Adrenal gland (tissue), 12 donors: ENCODE data around the gene C16orf96. TPM values are rescaled to one million over a fixed set of nuclear protein-coding genes. Genes with fewer than 3 reads are reported as not detected.

Source experiments
- DNase-seq, 7 donors: peaks; one replicate each; pipeline ENCODE4 v3.0.0-alpha.2; 2019 to 2020
- H3K27ac ChIP-seq, 5 donors: fragments of 200-600 bp; sonication (generic) in 4 of 5; 1 replicate in 3 of 5; 2 replicates in 2 of 5; pipeline versions ENCODE4 v1.5.1 to v1.8.0; 2016 to 2020; ENCODE audit warnings: mild to moderate bottlenecking in 1 of 5
- H3K27me3 ChIP-seq: fragments of 200-600 bp; 2 replicates; pipeline ENCODE4 v1.8.0; 2021
- H3K36me3 ChIP-seq, 2 donors: fragments of 200-600 bp; replicated peaks in 1 of 2; 1 replicate in 1 of 2; 2 replicates in 1 of 2; pipeline versions ENCODE4 v1.5.1 to v1.8.0; 2018 to 2022
- H3K4me1 ChIP-seq, 2 donors: fragments of 200-600 bp; replicated peaks in 1 of 2; 1 replicate in 1 of 2; 2 replicates in 1 of 2; pipeline versions ENCODE4 v1.5.1 to v1.8.0; 2018 to 2021
- H3K4me3 ChIP-seq, 4 donors: fragments of 200-600 bp; sonication (generic) in 3 of 4; one replicate each; pipeline ENCODE4 v1.5.1; 2016 to 2018
- H3K9me3 ChIP-seq, 3 donors: fragments of 200-600 bp; sonication (generic) in 1 of 3; replicated peaks in 1 of 3; 1 replicate in 2 of 3; 2 replicates in 1 of 3; pipeline versions ENCODE4 v1.5.1 to v1.8.0; 2016 to 2021
- CTCF ChIP-seq, 6 experiments: fragments of 450-650 bp in 4 of 6; fragments of 200-600 bp in 2 of 6; sonication (generic) in 1 of 6; IDR thresholded peaks; 1 replicate in 5 of 6; 2 replicates in 1 of 6; pipeline versions ENCODE4 v1.5.1 to v1.8.0; 2016 to 2021; ENCODE audit warnings: antibody characterized with exemption in 6 of 6, mild to moderate bottlenecking in 2 of 6, moderate library complexity in 1 of 6
- POLR2A ChIP-seq, 2 donors: fragments of 450-650 bp; IDR thresholded peaks; one replicate each; pipeline ENCODE4 v1.6.1; 2017; ENCODE audit warnings: antibody characterized with exemption in 2 of 2, mild to moderate bottlenecking in 2 of 2, moderate library complexity in 1 of 2
- WGBS, 4 donors: extraction: QIAGEN DNeasy Blood & Tissue Kit in 2 of 4; methylation state at CpG; one replicate each; pipeline versions ENCODE4 v1.1.5 to v1.1.7; 2013 to 2017; 5-methylcytosine and 5-hydroxymethylcytosine counted together
- intact Hi-C, 2 donors: fragments of 100-400 bp; cut with DNase I; formaldehyde crosslinking; loops; one replicate each; pipeline versions ENCODE4 v1.14.1 to v1.15.0; 2022 to 2023
- polyA plus RNA-seq, 3 donors: library from polyadenylated mRNA; stranded (reverse); fragments of 200-250 nt in 2 of 3; fragments of 350-450 nt in 1 of 3; fragmentation: Illumina TruSeq in 1 of 3; extraction: RNeasy Lipid Tissue Mini Kit (QIAGEN cat#74804) in 1 of 3; gene quantifications; one replicate each; pipeline ENCODE4 v1.2.3, GENCODE V29; 2013 to 2014
- small RNA-seq, 2 donors: library from RNA; depleted of rRNA; stranded (forward); fragments of <200 nt; gene quantifications; one replicate each; pipeline ENCODE3, GENCODE V24; 2016
- total RNA-seq, 9 donors: library from RNA; depleted of rRNA in 4 of 9; stranded (reverse); fragments of >200 nt in 4 of 9; fragments of 120-200 nt in 1 of 9; fragmentation: NEBNext Ultra II Directional in 1 of 9; extraction: Animal tissue kit (Norgen Biotek cat#: 25700) in 1 of 9; gene quantifications; one replicate each; pipeline versions ENCODE4 v1.1.0 to v1.2.4, GENCODE V29; 2013 to 2023
- donor health status: healthy with polysubstance abuse.
- donor health status: Bipolar disorder and iron deficiency.
- donor health status: DM: yes; HTN: yes; CAD: no.
- donor health status: DM: no; HTN: no; CAD: no.
- donor health status: DM: no; HTN: no; CAD: no.
- donor health status: DM: yes; HTN: yes; CAD: no.

Gene C16orf96
- total and polyA plus RNA-seq, 12 donors = 0.07 to 0.61 (median 0.28) TPM; not detected in 1

GRCh38 chr16:4646773-4647643, 90.9 kb downstream of the C16orf96 start:
- no peak overlapping the region for H3K27ac ChIP-seq
- H3K4me1 ChIP-seq = no peaks in the 10 kb centered on the region
- no peaks in the 10 kb centered on the region for H3K9me3 ChIP-seq
- intact Hi-C loops = no loop called here
- WGBS, 4 donors = 92 to 95% (median 93%) methylated on average over 12 to 22 of the region's 22 CpGs
- no peaks in the 10 kb centered on the region for H3K27me3 ChIP-seq
- H3K4me3 ChIP-seq = no peak overlapping the region
- no peak for DNase-seq
- TF ChIP-seq CTCF (IDR thresholded peaks at IDR 0.05) (no peak), POLR2A (IDR thresholded peaks at IDR 0.05) (no peak)
- H3K36me3 ChIP-seq = peaks cover 0 to 18% of the 10 kb centered on the region in 2 donors

GRCh38 chr16:4647644-4647980, 91.5 kb downstream of the C16orf96 start:
- no peaks in the 10 kb centered on the region for H3K9me3 ChIP-seq
- DNase-seq = no peak
- H3K36me3 ChIP-seq = peaks cover 0 to 24% of the 10 kb centered on the region in 2 donors
- no peak for TF ChIP-seq CTCF (IDR thresholded peaks at IDR 0.05)
- TF ChIP-seq POLR2A (IDR thresholded peaks at IDR 0.05) = no peak
- no peaks in the 10 kb centered on the region for H3K27me3 ChIP-seq
- no peaks in the 10 kb centered on the region for H3K4me1 ChIP-seq
- intact Hi-C loops = no loop called here
- no peak overlapping the region for H3K27ac ChIP-seq
- WGBS, 4 donors = 92 to 98% (median 97%) methylated on average over 5 to 8 of the region's 8 CpGs
- no peak overlapping the region for H3K4me3 ChIP-seq

- Histone ChIP-seq H3K4me1 (peaks cover 3% of the 10 kb centered on the region in 2 donors), H3K9me3 (no peaks in the 10 kb centered on the region), H3K4me3 (no peak overlapping the region), H3K27me3 (no peaks in the 10 kb centered on the region), H3K27ac (no peak overlapping the region), H3K36me3 (peaks cover 0 to 37% of the 10 kb centered on the region in 2 donors)
- TF ChIP-seq POLR2A (IDR thresholded peaks at IDR 0.05) = no peak
- WGBS, 4 donors = 89 to 97% (median 94%) methylated on average over 6 to 13 of the region's 13 CpGs
- DNase-seq = no peak
- intact Hi-C loops = no loop called here
These were observed 92.8 kb downstream of the C16orf96 start for GRCh38 chr16:4648917-4649316.

DNA sequence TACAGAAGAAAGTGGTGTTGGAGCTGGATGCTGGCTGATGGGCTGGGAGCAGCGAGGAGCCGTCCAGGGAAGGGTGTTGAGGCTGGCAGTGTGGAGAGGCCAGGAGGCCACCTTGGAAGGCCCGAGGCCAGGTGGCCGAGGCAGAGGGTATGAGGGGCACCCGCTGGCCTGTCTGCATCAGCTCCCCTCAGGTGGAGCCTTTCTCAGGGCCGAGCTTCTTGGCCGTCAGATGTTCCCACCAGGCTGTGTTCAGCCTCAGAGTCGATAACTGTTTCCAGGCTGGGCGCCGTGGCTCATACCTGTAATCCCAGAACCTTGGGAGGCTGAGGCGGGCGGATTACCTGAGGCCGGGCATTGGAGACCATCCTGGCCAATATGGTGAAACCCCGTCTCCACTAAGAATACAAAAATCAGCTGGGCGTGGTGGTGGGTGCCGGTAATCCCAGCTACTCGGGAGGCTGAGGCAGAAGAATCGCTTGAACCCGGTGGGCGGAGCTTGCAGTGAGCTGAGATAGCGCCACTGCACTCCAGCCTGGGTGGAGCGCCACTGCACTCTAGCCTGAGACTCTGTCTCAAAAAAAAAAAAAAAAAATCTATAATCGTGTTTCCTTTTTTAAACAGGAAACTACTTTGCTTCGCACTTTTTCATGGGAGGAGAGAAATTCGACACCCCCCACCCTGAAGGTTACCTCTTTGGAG, 93.8 kb downstream of the C16orf96 start:
- H3K4me1 ChIP-seq = peaks cover 10% of the 10 kb centered on the region in 2 donors
- H3K4me3 ChIP-seq = no peak overlapping the region
- H3K27me3 ChIP-seq = no peaks in the 10 kb centered on the region
- no peak for TF ChIP-seq POLR2A (IDR thresholded peaks at IDR 0.05)
- TF ChIP-seq CTCF (IDR thresholded peaks at IDR 0.05) = no peak
- no peak for DNase-seq
- no peaks in the 10 kb centered on the region for H3K9me3 ChIP-seq
- WGBS, 4 donors = 90 to 94% (median 92%) methylated on average over 13 to 25 of the region's 25 CpGs
- intact Hi-C loops = no loop called here
- H3K36me3 ChIP-seq = peaks cover 0 to 46% of the 10 kb centered on the region in 2 donors
- H3K27ac ChIP-seq = no peak overlapping the region

Small RNA genes lying within 50 kb of the gene (small RNA-seq; reads per million reads assigned to genes)
- 0 reads per million in 2 donors for gene RN7SL850P

Other genes with a start within 250 kb of the C16orf96 start
- gene GLIS2, start 240.3 kb upstream of the C16orf96 start, total RNA-seq = 10 to 100 TPM in 8 of 9 donors, 1 to 10 TPM in 1; 3.3 to 36.2 (median 17.9) TPM
- 10 to 100 TPM in 2 of 3 donors, 1 to 10 TPM in 1; 2.0 to 16.7 (median 13.4) TPM for gene GLIS2, start 240.3 kb upstream of the C16orf96 start, polyA plus RNA-seq
- gene PAM16, start 205.0 kb upstream of the C16orf96 start, total RNA-seq = 100 to 1,000 TPM in 1 of 9 donors, 10 to 100 TPM in 8; 35.5 to 162 (median 55.3) TPM
- gene PAM16, start 205.0 kb upstream of the C16orf96 start, polyA plus RNA-seq = 100 to 1,000 TPM in 2 of 3 donors, 10 to 100 TPM in 1; 25.0 to 310 (median 285) TPM
- gene VASN, start 184.5 kb upstream of the C16orf96 start, total RNA-seq = 10 to 100 TPM in 8 of 9 donors, 1 to 10 TPM in 1; 2.2 to 44.7 (median 21.7) TPM
- gene VASN, start 184.5 kb upstream of the C16orf96 start, polyA plus RNA-seq = 10 to 100 TPM in 2 of 3 donors, under 1 TPM in 1; 0.77 to 23.9 (median 15.5) TPM
- 10 to 100 TPM in 8 of 9 donors, 1 to 10 TPM in 1; 10.0 to 56.5 (median 35.8) TPM for gene CORO7, start 139.7 kb upstream of the C16orf96 start, total RNA-seq
- 10 to 100 TPM in 2 of 3 donors, 1 to 10 TPM in 1; 4.3 to 61.0 (median 27.9) TPM for gene CORO7, start 139.7 kb upstream of the C16orf96 start, polyA plus RNA-seq
- 100 to 1,000 TPM in 2 of 9 donors, 10 to 100 TPM in 7; 55.0 to 122 (median 80.1) TPM for gene DNAJA3, start 130.5 kb upstream of the C16orf96 start, total RNA-seq
- gene DNAJA3, start 130.5 kb upstream of the C16orf96 start, polyA plus RNA-seq = 100 to 1,000 TPM in 1 of 3 donors, 10 to 100 TPM in 2; 21.9 to 166 (median 25.6) TPM
- gene NMRAL1, start 81.7 kb upstream of the C16orf96 start, total RNA-seq = 100 to 1,000 TPM in 1 of 9 donors, 10 to 100 TPM in 8; 51.3 to 104 (median 79.3) TPM
- 100 to 1,000 TPM in 2 of 3 donors, 10 to 100 TPM in 1; 35.0 to 139 (median 126) TPM for gene NMRAL1, start 81.7 kb upstream of the C16orf96 start, polyA plus RNA-seq
- 100 to 1,000 TPM in 1 of 9 donors, 10 to 100 TPM in 8; 46.0 to 113 (median 67.3) TPM for gene HMOX2, start 79.9 kb upstream of the C16orf96 start, total RNA-seq
- gene HMOX2, start 79.9 kb upstream of the C16orf96 start, polyA plus RNA-seq = 100 to 1,000 TPM in 1 of 3 donors, 10 to 100 TPM in 2; 36.1 to 114 (median 39.0) TPM
- gene CDIP1, start 17.6 kb upstream of the C16orf96 start, total RNA-seq = 10 to 100 TPM; 26.0 to 68.0 (median 48.4) TPM
- 10 to 100 TPM; 23.6 to 41.6 (median 24.5) TPM for gene CDIP1, start 17.6 kb upstream of the C16orf96 start, polyA plus RNA-seq
- gene UBALD1, start 58.5 kb downstream of the C16orf96 start, total RNA-seq = 10 to 100 TPM; 12.0 to 34.3 (median 17.4) TPM
- gene UBALD1, start 58.5 kb downstream of the C16orf96 start, polyA plus RNA-seq = 10 to 100 TPM in 2 of 3 donors, 1 to 10 TPM in 1; 3.7 to 92.7 (median 31.9) TPM
- 10 to 100 TPM; 17.5 to 94.1 (median 71.8) TPM for gene MGRN1, start 68.5 kb downstream of the C16orf96 start, total RNA-seq
- gene MGRN1, start 68.5 kb downstream of the C16orf96 start, polyA plus RNA-seq = 10 to 100 TPM; 23.3 to 35.6 (median 27.3) TPM
- 10 to 100 TPM; 45.4 to 99.3 (median 53.9) TPM for gene NUDT16L1, start 137.2 kb downstream of the C16orf96 start, total RNA-seq
- 10 to 100 TPM; 16.3 to 36.2 (median 28.1) TPM for gene NUDT16L1, start 137.2 kb downstream of the C16orf96 start, polyA plus RNA-seq
- 10 to 100 TPM; 12.3 to 34.4 (median 17.4) TPM for gene ANKS3, start 177.9 kb downstream of the C16orf96 start, total RNA-seq
- 100 to 1,000 TPM in 1 of 3 donors, 10 to 100 TPM in 1, 1 to 10 TPM in 1; 7.2 to 118 (median 52.8) TPM for gene ANKS3, start 177.9 kb downstream of the C16orf96 start, polyA plus RNA-seq
- 1 to 10 TPM in 6 of 9 donors, under 1 TPM in 3; 0.30 to 3.3 (median 1.1) TPM for gene DNAAF8, start 178.2 kb downstream of the C16orf96 start, total RNA-seq
- 1 to 10 TPM; 1.9 to 2.7 (median 2.3) TPM for gene DNAAF8, start 178.2 kb downstream of the C16orf96 start, polyA plus RNA-seq
- 10 to 100 TPM in 5 of 9 donors, 1 to 10 TPM in 4; 6.7 to 23.7 (median 13.0) TPM for gene ZNF500, start 210.8 kb downstream of the C16orf96 start, total RNA-seq
- 10 to 100 TPM in 1 of 3 donors, 1 to 10 TPM in 2; 3.9 to 18.5 (median 4.6) TPM for gene ZNF500, start 210.8 kb downstream of the C16orf96 start, polyA plus RNA-seq
- not detected for gene SEPTIN12, start 232.0 kb downstream of the C16orf96 start, total RNA-seq
- 1 to 10 TPM in 1 of 3 donors, not detected in 2; 1.1 TPM for gene SEPTIN12, start 232.0 kb downstream of the C16orf96 start, polyA plus RNA-seq
- 1 to 10 TPM in 1 of 9 donors, not detected in 8; 1.9 TPM for gene SMIM22, start 239.0 kb downstream of the C16orf96 start, total RNA-seq
- not detected for gene SMIM22, start 239.0 kb downstream of the C16orf96 start, polyA plus RNA-seq
- gene ROGDI, start 246.3 kb downstream of the C16orf96 start, total RNA-seq = 100 to 1,000 TPM in 2 of 9 donors, 10 to 100 TPM in 7; 32.4 to 103 (median 75.3) TPM
- 100 to 1,000 TPM in 2 of 3 donors, 10 to 100 TPM in 1; 68.6 to 194 (median 178) TPM for gene ROGDI, start 246.3 kb downstream of the C16orf96 start, polyA plus RNA-seq